Vagina (tissue), 2 donors: Measurements from ENCODE around the gene ARHGAP26.

Experiments used
- POLR2A ChIP-seq, 2 donors: fragments of 450-650 bp; IDR thresholded peaks; one replicate each; pipeline ENCODE4 v1.6.1; 2017; ENCODE audit warnings: antibody characterized with exemption in 2 of 2, mild to moderate bottlenecking in 2 of 2, moderate library complexity in 2 of 2
- POLR2AphosphoS5 ChIP-seq, 2 donors: sonication (generic); formaldehyde crosslinking; IDR thresholded peaks; one replicate each; pipeline ENCODE4 v1.9.0; 2017; ENCODE audit warnings: antibody characterized with exemption in 2 of 2, mild to moderate bottlenecking in 2 of 2, low read depth in 1 of 2; ENCODE audit not compliant: insufficient read depth in 1 of 2
- TF ChIP-seq, protein P1 (sequence below), 3 experiments: fragments of 450-650 bp in 2 of 3; fragments of 200-600 bp in 1 of 3; sonication (generic) in 1 of 3; IDR thresholded peaks; one replicate each; pipeline ENCODE4 v1.5.1; 2017 to 2019; ENCODE audit warnings: antibody characterized with exemption in 3 of 3, mild to moderate bottlenecking in 2 of 3, moderate library complexity in 2 of 3

DNA sequence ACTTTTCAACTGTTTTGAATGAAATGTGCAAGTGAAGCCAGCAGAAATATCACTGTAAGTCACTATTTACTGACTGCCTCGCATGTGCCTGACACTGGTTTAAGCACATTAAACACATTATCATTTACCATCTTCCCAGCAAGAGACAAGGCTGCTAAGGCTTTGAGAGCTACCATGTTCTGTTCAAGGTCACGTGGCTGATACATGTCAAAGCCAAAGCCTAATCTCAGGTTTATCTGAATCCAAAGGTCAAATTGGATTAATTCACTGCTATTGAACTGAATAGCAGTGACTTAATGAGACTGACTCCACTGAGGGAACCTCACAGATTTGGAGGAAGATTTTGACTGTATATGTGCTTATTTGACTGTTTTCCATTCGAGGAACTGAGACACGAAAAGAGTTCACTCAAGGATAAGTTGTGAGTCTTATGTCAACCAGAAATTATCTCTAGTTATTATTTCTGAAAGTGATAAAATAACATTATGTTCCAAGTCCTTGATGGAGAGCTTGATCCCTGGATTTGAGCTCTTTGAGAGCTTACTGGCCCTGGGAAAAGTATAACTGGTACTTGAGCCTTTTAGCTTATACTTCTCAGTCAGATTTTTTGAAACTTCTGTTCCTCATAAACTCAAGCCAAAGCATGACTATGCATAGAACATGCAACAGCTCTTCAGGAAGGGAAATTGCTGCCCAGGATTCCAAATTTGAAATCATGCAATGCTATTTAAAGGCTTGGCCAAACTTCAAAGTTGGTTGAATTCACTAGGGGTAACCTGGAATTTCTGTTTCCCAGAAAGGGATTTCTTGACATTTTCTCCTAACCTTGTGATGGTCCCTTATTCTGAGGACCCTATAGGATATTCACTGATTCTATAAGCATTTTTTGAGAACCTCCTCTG, 23.4 kb upstream of the ARHGAP26 start:
- TF ChIP-seq, protein P1, sequence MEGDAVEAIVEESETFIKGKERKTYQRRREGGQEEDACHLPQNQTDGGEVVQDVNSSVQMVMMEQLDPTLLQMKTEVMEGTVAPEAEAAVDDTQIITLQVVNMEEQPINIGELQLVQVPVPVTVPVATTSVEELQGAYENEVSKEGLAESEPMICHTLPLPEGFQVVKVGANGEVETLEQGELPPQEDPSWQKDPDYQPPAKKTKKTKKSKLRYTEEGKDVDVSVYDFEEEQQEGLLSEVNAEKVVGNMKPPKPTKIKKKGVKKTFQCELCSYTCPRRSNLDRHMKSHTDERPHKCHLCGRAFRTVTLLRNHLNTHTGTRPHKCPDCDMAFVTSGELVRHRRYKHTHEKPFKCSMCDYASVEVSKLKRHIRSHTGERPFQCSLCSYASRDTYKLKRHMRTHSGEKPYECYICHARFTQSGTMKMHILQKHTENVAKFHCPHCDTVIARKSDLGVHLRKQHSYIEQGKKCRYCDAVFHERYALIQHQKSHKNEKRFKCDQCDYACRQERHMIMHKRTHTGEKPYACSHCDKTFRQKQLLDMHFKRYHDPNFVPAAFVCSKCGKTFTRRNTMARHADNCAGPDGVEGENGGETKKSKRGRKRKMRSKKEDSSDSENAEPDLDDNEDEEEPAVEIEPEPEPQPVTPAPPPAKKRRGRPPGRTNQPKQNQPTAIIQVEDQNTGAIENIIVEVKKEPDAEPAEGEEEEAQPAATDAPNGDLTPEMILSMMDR (IDR thresholded peaks at IDR 0.05) = no peak
- TF ChIP-seq POLR2A (IDR thresholded peaks at IDR 0.05) (no peak), POLR2AphosphoS5 (IDR thresholded peaks at IDR 0.05; ENCODE audit: insufficient read depth in 1 of 2, low read depth in 1 of 2) (no peak)
